Gastrocnemius medialis (tissue), 4 donors: ENCODE results near the gene OR6C74.

Source experiments
- CTCF ChIP-seq, 5 experiments: fragments of 450-650 bp in 3 of 5; fragments of 200-600 bp in 2 of 5; sonication (generic) in 2 of 5; IDR thresholded peaks in 4 of 5; conservative IDR thresholded peaks in 1 of 5; 1 replicate in 4 of 5; 2 replicates in 1 of 5; pipeline ENCODE4 v1.5.1; 2016 to 2019; ENCODE audit warnings: antibody characterized with exemption in 5 of 5, mild to moderate bottlenecking in 3 of 5, moderate library complexity in 3 of 5
- POLR2A ChIP-seq, 2 donors: fragments of 450-650 bp; IDR thresholded peaks; one replicate each; pipeline ENCODE4 v1.6.1; 2017; ENCODE audit warnings: antibody characterized with exemption in 2 of 2, mild to moderate bottlenecking in 2 of 2, moderate library complexity in 2 of 2

DNA sequence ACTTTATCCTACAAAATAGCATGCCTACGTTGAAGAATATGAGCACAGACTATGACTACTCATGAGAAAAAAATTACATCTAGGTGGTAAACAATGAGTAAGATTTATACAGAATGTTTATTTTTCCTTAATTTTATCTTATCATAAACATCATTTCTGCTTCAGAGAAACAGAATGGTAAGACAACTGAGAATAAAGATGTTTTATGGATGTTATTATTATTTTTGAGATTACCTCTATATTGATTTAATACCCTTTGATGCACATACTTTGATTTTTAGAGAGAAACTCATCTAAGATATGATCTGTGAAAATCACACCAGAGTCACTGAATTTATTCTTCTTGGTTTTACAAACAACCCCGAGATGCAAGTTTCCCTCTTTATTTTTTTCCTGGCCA is 23.7 kb upstream of the OR6C74 start, which contains the start of gene OR10A7:
- TF ChIP-seq POLR2A (IDR thresholded peaks at IDR 0.05) = no peak
- no peak for TF ChIP-seq CTCF (IDR thresholded peaks at IDR 0.05 in 4 of 5, conservative IDR thresholded peaks at IDR 0.05 in 1 of 5)
